GM18519 (cell line): ENCODE measurements around the gene NOTUM.
"Not testable (repeated sequence)": the region's sequence is repeated elsewhere in the genome, so short reads cannot be mapped to it uniquely, and the experiment has no call there.

ENCODE experiments used
- ATAC-seq: cut with Tn5 transposase; IDR thresholded peaks from one replicate; pipeline ENCODE4 v1.9.1; 2021; ENCODE audit warnings: mild to moderate bottlenecking, moderate library complexity; ENCODE audit not compliant: unreplicated experiment, low FRiP score

Gene NOTUM

GRCh38 chr17:81959362-81960129, 1.4 kb downstream of the NOTUM start:
- no peak for ATAC-seq

- no peak for ATAC-seq
These were observed 2.2 kb downstream of the NOTUM start for GRCh38 chr17:81958633-81959342.

GRCh38 chr17:81957691-81958432, 3.1 kb downstream of the NOTUM start:
- ATAC-seq, result no peak

- no peak for ATAC-seq
These were observed 4.1 kb downstream of the NOTUM start for GRCh38 chr17:81956607-81957589.

- ATAC-seq, result no peak
These were observed 5.0 kb downstream of the NOTUM start for GRCh38 chr17:81955756-81956544.

GRCh38 chr17:81955058-81955681, 5.8 kb downstream of the NOTUM start:
- no peak for ATAC-seq

GRCh38 chr17:81954131-81955057, 6.6 kb downstream of the NOTUM start:
- no peak for ATAC-seq

GRCh38 chr17:81953443-81953842, 7.5 kb downstream of the NOTUM start:
- ATAC-seq, result not testable (repeated sequence)

GRCh38 chr17:81952792-81953228, 8.2 kb downstream of the NOTUM start:
- ATAC-seq, result no peak

- no peak for ATAC-seq
These were observed 9.0 kb downstream of the NOTUM start for GRCh38 chr17:81951785-81952684.

GRCh38 chr17:81950501-81950900, 10.5 kb downstream of the NOTUM start:
- ATAC-seq, result no peak

- no peak for ATAC-seq
These were observed 12.2 kb downstream of the NOTUM start for GRCh38 chr17:81948635-81949378.

GRCh38 chr17:81947189-81947588, 13.8 kb downstream of the NOTUM start, which contains the start of gene MYADML2:
MYADML2 (minus strand) TSS chr17:81947233; CDS start chr17:81941741, 5,492 bp downstream.
- no peak for ATAC-seq

GRCh38 chr17:81944858-81945257, 16.1 kb downstream of the NOTUM start:
- ATAC-seq, result no peak

GRCh38 chr17:81942167-81942553, 18.8 kb downstream of the NOTUM start:
- no peak for ATAC-seq
